ENCODE data around the gene P2RY2. TPM values are rescaled to one million over a fixed set of nuclear protein-coding genes. Genes with fewer than 3 reads are reported as not detected.

Gene P2RY2
- total RNA-seq, 1 donor = 0.36 TPM

DNA sequence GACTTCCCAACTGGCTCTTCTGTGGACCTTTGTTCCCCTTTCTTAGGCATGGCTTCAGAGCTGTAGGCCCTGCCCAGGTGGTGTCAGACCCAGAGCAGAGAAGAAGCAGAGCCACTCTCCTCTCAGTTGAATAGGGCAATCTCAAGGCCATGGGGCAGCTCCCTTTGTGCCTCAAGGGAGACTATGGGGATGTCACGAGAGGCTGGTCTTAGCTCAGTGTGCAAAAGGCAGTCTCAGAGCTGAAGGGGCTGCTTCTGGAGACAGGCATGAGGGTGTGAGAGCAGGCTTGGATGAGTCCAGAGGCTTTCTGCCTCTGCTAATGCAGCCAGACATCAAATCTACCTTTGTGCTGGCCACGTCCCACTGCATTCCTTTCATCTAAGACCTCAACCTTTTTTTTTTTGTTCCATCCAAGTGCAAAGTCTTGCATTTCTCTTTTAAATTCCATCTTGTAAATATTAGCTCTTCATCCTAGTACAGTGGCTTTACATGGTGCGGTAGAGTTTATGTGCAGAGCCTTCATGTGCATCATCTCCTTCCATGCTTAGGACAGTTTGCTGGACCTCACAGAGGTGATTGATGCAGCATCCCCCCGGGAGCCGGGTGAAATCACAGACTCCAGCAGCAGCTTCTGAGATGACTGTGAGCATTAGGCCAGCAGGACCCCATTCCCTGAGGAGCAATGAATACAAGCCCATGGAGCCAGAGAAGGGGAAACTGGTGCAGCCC lies 41.8 kb upstream of the P2RY2 start:
- Histone ChIP-seq H3K27ac (ENCODE audit: low read depth, low read length) (no peak overlapping the region), H3K9me3 (ENCODE audit: low read depth, low read length) (no peaks in the 10 kb centered on the region), H3K27me3 (ENCODE audit: insufficient read depth, low read length) (no peaks in the 10 kb centered on the region), H3K4me1 (ENCODE audit: insufficient read depth, low read length) (peaks cover 11% of the 10 kb centered on the region), H4K20me1 (ENCODE audit: insufficient read depth, low read length) (no peaks in the 10 kb centered on the region), H3K4me3 (ENCODE audit: insufficient read depth, low read length) (no peak overlapping the region), H3K36me3 (ENCODE audit: insufficient read depth, low read length) (no peaks in the 10 kb centered on the region), H2AFZ (ENCODE audit: low read length) (no peak overlapping the region), H3K4me2 (ENCODE audit: insufficient read depth, low read length) (no peak overlapping the region), H3K79me2 (ENCODE audit: insufficient read depth, low read length) (no peaks in the 10 kb centered on the region)
- no peak for DNase-seq (ENCODE audit: insufficient read length, low spot score, missing footprints)
- TF ChIP-seq, protein P1, sequence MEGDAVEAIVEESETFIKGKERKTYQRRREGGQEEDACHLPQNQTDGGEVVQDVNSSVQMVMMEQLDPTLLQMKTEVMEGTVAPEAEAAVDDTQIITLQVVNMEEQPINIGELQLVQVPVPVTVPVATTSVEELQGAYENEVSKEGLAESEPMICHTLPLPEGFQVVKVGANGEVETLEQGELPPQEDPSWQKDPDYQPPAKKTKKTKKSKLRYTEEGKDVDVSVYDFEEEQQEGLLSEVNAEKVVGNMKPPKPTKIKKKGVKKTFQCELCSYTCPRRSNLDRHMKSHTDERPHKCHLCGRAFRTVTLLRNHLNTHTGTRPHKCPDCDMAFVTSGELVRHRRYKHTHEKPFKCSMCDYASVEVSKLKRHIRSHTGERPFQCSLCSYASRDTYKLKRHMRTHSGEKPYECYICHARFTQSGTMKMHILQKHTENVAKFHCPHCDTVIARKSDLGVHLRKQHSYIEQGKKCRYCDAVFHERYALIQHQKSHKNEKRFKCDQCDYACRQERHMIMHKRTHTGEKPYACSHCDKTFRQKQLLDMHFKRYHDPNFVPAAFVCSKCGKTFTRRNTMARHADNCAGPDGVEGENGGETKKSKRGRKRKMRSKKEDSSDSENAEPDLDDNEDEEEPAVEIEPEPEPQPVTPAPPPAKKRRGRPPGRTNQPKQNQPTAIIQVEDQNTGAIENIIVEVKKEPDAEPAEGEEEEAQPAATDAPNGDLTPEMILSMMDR (IDR thresholded peaks at IDR 0.05; ENCODE audit: extremely low read depth, low read depth, low read length) = no peak

DNA sequence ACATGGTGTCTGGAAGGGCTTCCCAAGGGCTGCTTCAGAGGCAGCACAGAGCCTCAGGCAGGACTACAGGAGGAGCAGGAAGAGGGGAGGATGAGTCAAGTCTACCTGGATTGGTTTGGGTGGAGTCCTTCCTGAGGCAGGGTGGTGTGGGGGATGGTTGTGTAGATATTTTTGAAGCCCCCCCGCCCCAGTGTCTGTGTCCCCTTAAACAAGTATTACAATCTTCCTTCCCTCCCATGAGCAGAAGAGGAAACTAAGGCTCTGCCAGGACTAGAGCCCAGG lies 41.3 kb upstream of the P2RY2 start:
- no peak for DNase-seq (ENCODE audit: insufficient read length, low spot score, missing footprints)
- no peak overlapping the region for H3K4me3 ChIP-seq (ENCODE audit: insufficient read depth, low read length)
- H4K20me1 ChIP-seq (ENCODE audit: insufficient read depth, low read length) = no peaks in the 10 kb centered on the region
- H3K79me2 ChIP-seq (ENCODE audit: insufficient read depth, low read length) = no peaks in the 10 kb centered on the region
- peaks cover 11% of the 10 kb centered on the region for H3K4me1 ChIP-seq (ENCODE audit: insufficient read depth, low read length)
- H2AFZ ChIP-seq (ENCODE audit: low read length) = no peak overlapping the region
- no peaks in the 10 kb centered on the region for H3K9me3 ChIP-seq (ENCODE audit: low read depth, low read length)
- H3K4me2 ChIP-seq (ENCODE audit: insufficient read depth, low read length) = no peak overlapping the region
- H3K27ac ChIP-seq (ENCODE audit: low read depth, low read length) = no peak overlapping the region
- TF ChIP-seq, protein P1 (IDR thresholded peaks at IDR 0.05; ENCODE audit: extremely low read depth, low read depth, low read length) = no peak
- H3K27me3 ChIP-seq (ENCODE audit: insufficient read depth, low read length) = no peaks in the 10 kb centered on the region
- H3K36me3 ChIP-seq (ENCODE audit: insufficient read depth, low read length) = no peaks in the 10 kb centered on the region

DNA sequence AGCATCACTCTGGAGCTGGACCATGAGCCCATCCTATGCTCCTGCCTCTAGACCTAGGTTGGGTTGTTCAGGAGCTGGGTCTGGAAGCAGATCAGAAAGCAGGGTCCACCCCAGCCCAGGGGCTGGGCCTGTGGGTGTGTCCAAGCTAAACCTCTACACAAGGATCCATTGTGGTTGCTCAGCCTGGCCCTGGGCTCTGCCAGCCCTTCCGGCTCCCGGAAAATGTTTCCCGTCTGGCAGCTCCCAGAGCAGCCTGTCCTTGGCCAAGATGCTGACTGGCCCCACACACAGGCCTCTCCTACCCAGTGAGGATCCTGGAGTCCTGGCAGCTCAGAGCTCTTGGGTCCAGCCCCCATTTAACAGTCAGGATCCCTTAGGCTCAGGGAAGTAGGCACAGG lies 40.7 kb upstream of the P2RY2 start:
- TF ChIP-seq, protein P1 (IDR thresholded peaks at IDR 0.05; ENCODE audit: extremely low read depth, low read depth, low read length) = no peak
- Histone ChIP-seq H3K79me2 (ENCODE audit: insufficient read depth, low read length) (no peaks in the 10 kb centered on the region), H3K4me2 (ENCODE audit: insufficient read depth, low read length) (peak overlapping the region; percentile 45), H3K27ac (ENCODE audit: low read depth, low read length) (no peak overlapping the region), H4K20me1 (ENCODE audit: insufficient read depth, low read length) (no peaks in the 10 kb centered on the region), H3K27me3 (ENCODE audit: insufficient read depth, low read length) (no peaks in the 10 kb centered on the region), H3K4me1 (ENCODE audit: insufficient read depth, low read length) (peaks cover 11% of the 10 kb centered on the region), H3K4me3 (ENCODE audit: insufficient read depth, low read length) (no peak overlapping the region), H3K36me3 (ENCODE audit: insufficient read depth, low read length) (no peaks in the 10 kb centered on the region), H3K9me3 (ENCODE audit: low read depth, low read length) (no peaks in the 10 kb centered on the region), H2AFZ (ENCODE audit: low read length) (peak overlapping the region; percentile 67)
- peak; percentile 58 for DNase-seq (ENCODE audit: insufficient read length, low spot score, missing footprints)

DNA sequence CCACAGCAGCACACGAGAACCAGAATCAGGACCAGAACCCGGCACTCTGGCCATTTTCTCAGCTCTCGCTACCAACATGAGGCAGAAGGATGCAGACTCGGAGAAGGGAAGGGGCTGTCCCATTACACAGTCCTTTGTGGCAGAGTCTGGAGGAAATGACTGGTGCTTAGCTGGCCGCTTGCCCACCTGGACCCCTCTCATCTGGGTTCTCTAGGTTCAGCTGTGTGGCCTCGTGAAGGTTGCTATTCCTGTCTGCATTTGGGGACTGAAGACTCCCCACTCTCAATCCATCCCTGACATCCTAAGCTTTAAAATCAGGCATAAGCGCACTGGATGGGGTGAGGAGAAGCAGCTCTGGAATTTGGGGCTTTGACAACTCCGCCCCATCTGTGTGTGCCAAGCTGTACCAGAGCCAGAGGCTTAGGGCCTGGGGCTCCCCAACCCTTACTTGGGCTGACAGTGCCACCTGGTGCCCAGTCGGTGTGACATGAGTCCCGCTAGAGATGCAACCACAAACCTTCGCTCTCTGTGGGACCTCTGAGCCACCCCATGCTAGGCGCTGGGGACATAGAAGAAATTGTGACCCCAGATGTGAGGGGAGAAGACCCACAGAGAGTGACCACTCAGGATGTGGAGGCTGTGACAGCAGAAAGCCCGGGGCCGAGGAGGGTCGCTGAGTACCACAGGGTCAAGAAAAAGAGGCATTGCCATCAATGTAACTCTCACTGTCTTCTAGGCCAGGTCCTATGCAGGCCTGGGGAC lies 40.1 kb upstream of the P2RY2 start:
- peaks cover 11% of the 10 kb centered on the region for H3K4me1 ChIP-seq (ENCODE audit: insufficient read depth, low read length)
- H3K36me3 ChIP-seq (ENCODE audit: insufficient read depth, low read length) = no peaks in the 10 kb centered on the region
- DNase-seq (ENCODE audit: insufficient read length, low spot score, missing footprints) = peak; percentile 97
- no peaks in the 10 kb centered on the region for H4K20me1 ChIP-seq (ENCODE audit: insufficient read depth, low read length)
- H3K27me3 ChIP-seq (ENCODE audit: insufficient read depth, low read length) = no peaks in the 10 kb centered on the region
- TF ChIP-seq, protein P1 (IDR thresholded peaks at IDR 0.05; ENCODE audit: extremely low read depth, low read depth, low read length) = peak; percentile 81
- no peak overlapping the region for H3K27ac ChIP-seq (ENCODE audit: low read depth, low read length)
- no peaks in the 10 kb centered on the region for H3K79me2 ChIP-seq (ENCODE audit: insufficient read depth, low read length)
- peak overlapping the region; percentile 15 for H3K4me3 ChIP-seq (ENCODE audit: insufficient read depth, low read length)
- H3K9me3 ChIP-seq (ENCODE audit: low read depth, low read length) = no peaks in the 10 kb centered on the region
- H3K4me2 ChIP-seq (ENCODE audit: insufficient read depth, low read length) = peak overlapping the region; percentile 45
- H2AFZ ChIP-seq (ENCODE audit: low read length) = peak overlapping the region; percentile 67
